ENCODE data around the gene SSRP1.
"Not testable (repeated sequence)": the region's sequence is repeated elsewhere in the genome, so short reads cannot be mapped to it uniquely, and the experiment has no call there.

SSRP1 gene

DNA sequence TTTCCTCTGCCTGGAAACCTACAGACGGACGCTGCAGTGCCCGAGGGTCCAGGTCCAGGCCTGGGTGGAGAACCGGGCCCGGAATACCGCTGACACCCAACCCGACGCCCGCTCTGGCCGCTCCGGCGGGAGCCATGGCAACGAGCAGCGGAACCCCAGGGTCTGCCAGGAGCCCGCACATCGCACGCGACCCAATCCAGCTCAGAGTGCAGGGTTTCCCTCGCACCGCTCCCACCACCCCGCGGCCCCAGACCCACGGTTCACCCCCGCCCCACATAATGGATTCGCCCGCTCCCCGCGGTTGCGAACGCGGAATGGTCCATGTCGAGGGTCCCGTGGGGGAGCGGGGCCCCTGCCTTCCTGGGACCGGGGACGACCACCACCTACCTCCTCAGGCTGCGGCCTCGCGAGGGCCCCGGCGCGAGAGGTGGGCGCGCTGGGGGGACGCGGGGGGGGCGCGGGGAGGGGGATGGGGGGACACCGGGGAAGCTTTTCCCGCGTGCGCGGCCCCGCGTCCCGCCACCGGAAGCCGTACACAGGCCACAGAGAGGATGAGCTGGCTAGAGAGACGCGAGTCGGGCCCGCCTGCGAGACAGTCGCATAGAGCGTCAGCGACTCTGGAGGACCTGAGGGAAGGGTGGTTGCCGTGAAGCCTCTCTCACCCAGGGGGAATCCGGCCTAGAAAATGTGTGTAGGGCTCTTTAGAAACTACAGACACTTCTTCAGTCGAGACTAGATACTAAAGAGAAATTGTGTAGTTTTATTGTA is at the start of gene SSRP1:
Gene SSRP1, minus strand, starts transcription at position 550 of the 768 bp plus-strand sequence. CDS start 771 bp downstream, outside the sequence.
- DNase-seq (ENCODE audit: low read depth, low spot score) = peak; percentile 76

- DNase-seq (ENCODE audit: low read depth, low spot score) = no peak
Measured at GRCh38 chr11:57380975-57381374, 45.3 kb upstream of the SSRP1 start, which contains the start of gene PRG3. Gene PRG3, minus strand, starts transcription at chr11:57381150. Its CDS starts 442 bp downstream, at chr11:57380708.

DNA sequence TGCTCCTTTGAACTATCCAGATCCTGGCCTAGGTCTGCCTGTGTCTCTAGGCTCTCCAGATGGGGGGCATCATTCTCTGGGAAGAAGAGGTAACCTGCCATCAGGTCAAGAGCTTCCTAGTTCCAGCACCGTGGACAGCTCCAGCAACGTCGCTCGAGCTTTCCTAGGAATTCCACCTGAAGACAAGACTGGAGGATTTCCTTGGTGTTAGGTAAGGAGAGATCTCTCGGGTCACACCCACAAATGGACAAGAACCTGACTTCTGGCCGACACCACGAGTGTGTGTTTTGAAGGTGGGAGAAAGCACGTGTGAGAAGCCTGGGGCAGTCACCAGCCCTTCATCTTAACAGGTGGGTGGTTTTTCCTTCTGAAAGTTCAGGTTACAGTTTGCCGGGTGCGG is 44.0 kb upstream of the SSRP1 start:
- no peak for DNase-seq (ENCODE audit: low read depth, low spot score)

DNA sequence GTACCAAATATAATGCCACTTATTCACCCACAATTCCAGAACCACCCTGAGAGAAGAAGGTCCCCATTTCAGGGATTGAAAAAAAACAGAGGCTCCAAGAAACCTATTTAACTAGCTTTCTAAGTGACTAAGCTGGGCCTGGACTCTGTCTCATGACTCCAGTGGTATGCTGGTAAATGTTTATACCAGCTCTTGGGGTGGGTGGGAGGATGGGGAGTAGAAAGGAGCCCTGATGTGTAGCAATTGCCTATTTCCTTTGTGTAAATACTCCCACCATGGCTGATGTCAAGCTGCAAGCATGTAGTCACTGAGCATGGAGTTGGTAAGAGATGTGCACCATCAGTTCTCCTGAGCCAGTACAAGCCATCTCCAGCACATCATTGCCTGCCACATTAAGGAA is 42.5 kb upstream of the SSRP1 start:
- no peak for DNase-seq (ENCODE audit: low read depth, low spot score)

DNA sequence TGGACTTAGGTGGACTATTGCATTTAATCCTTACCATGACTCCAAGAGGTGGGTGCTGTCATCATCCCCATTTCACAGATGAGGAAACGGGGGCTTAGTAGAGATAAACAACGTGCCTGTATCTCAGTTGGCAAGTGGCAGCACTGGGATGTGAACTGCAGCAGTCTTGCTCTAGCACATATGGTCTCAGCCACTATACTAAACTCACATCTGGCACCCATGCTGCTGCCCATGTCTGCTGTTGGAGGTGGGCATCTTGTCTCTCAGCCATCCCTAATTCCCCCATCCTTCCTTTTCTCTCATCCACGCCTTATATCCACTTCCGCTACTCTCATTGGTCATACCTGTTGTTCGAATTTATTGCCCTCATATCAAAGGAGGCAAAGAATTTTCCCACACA is 41.4 kb upstream of the SSRP1 start:
- DNase-seq (ENCODE audit: low read depth, low spot score) = no peak

GRCh38 chr11:57376095-57377090 is 40.7 kb upstream of the SSRP1 start:
- DNase-seq (ENCODE audit: low read depth, low spot score) = no peak

GRCh38 chr11:57375490-57375889 is 39.8 kb upstream of the SSRP1 start:
- DNase-seq (ENCODE audit: low read depth, low spot score) = no peak

DNA sequence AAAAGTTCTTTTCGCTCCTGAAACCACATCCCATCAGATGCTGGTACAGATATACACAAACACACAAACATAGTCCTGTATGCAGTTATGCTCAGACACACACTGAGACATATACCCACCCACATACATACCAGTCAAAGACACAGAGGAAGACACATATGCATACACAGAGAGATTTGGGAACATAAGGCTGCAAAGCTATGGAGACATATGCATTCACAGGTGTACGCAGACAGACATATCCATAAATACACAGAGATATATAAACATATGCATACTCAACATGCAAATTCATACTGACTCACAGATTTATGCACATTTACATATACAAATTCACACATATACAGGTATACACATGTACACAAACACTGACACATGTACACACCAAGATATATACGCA is 39.3 kb upstream of the SSRP1 start:
- no peak for DNase-seq (ENCODE audit: low read depth, low spot score)

DNA sequence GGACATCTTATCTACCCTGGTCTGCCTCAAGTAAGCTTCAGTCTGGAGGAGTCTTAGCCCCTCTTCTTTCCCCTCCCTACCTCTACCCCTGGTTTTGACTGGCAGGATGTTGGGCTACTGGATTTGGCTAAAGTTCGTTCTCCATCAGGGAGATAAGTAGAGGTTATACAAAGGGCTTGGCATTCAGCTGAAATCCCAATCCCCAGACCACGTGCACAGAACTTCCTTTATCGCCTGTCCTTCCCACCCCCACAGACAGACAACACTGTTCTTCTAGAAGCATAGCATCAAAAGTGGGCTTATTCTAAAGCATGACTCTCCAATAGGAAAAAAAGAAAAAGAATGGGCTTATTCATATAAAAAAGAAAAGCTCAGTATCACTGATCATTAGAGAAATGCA is 37.5 kb upstream of the SSRP1 start:
- DNase-seq (ENCODE audit: low read depth, low spot score) = no peak

- no peak for DNase-seq (ENCODE audit: low read depth, low spot score)
Measured at GRCh38 chr11:57370941-57371340, 35.2 kb upstream of the SSRP1 start.

DNA sequence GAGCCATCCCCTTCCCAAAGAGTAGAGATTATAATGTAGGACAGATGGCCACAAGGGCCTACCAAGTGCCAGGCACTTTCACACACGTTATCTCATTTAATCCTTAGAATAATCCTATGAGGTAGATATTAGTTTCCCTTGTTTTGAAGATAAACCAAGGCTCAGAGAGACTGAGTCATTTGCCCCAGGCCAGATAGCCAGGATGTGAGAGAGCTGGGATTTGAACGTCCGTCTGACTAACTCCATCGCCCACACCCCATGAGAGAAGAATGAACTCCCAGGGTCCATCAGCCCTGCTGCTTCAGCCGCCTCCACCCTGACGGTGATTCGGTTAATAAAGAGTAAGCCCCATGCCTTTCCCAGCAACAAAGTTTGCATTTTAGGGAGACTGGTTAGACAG is 34.6 kb upstream of the SSRP1 start:
- DNase-seq (ENCODE audit: low read depth, low spot score) = no peak

DNA sequence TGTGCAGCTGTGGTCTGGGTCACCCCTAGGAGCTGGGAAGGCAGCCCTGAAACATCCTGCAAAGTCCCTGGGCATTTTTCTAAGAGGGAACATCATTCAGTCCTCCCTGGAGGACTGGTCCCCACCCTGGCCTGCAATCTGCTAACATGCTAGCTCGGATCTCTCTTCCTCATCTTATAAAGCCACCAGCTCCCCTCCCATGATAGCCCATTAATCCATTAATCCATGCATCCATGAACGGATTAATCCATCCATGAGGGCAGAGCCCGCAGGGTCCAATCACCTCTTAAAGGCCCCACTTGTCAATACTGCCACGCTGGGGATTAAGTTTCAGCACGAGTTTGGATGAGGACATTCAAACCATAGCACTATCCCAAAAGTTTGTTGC is 33.1 kb upstream of the SSRP1 start:
- no peak for DNase-seq (ENCODE audit: low read depth, low spot score)

- no peak for DNase-seq (ENCODE audit: low read depth, low spot score)
Measured at GRCh38 chr11:57368106-57368844, 32.6 kb upstream of the SSRP1 start.

- no peak for DNase-seq (ENCODE audit: low read depth, low spot score)
Measured at GRCh38 chr11:57364851-57365660, 29.4 kb upstream of the SSRP1 start.

GRCh38 chr11:57363131-57364080 is 27.7 kb upstream of the SSRP1 start:
- no peak for DNase-seq (ENCODE audit: low read depth, low spot score)

GRCh38 chr11:57361926-57362325 is 26.2 kb upstream of the SSRP1 start:
- no peak for DNase-seq (ENCODE audit: low read depth, low spot score)

GRCh38 chr11:57361420-57361819 is 25.7 kb upstream of the SSRP1 start:
- DNase-seq (ENCODE audit: low read depth, low spot score) = not testable (repeated sequence)

DNA sequence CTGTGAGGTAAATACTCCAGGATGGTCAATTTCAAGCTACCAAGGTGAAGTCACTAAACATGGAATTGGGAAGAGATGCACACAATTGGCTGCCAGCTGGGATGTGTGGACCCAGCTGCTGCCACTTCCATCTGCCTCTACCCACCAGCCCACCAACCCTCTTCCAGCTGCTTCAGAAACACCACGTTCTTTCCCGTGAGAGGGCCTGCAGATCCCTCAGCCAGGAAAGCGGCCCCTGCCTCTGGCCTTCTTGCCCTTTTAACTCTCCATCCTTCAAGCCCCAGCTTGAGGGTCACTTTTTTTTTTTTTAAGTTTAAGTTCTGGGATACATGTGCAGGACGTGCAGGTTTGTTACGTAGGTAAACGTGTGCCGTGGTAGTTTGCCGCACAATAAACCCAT is 25.3 kb upstream of the SSRP1 start:
- no peak for DNase-seq (ENCODE audit: low read depth, low spot score)

- DNase-seq (ENCODE audit: low read depth, low spot score) = no peak
Measured at GRCh38 chr11:57359896-57360690, 24.4 kb upstream of the SSRP1 start.
